ENCODE data around the gene GNAS-AS1. TPM values are rescaled to one million over a fixed set of nuclear protein-coding genes. Genes with fewer than 3 reads are reported as not detected.
"Not testable (repeated sequence)": the region's sequence is repeated elsewhere in the genome, so short reads cannot be mapped to it uniquely, and the experiment has no call there.

GNAS-AS1 gene
- total and polyA plus RNA-seq, 2 experiments from 2014 or later, result 0.98 TPM; not detected in 1

DNA sequence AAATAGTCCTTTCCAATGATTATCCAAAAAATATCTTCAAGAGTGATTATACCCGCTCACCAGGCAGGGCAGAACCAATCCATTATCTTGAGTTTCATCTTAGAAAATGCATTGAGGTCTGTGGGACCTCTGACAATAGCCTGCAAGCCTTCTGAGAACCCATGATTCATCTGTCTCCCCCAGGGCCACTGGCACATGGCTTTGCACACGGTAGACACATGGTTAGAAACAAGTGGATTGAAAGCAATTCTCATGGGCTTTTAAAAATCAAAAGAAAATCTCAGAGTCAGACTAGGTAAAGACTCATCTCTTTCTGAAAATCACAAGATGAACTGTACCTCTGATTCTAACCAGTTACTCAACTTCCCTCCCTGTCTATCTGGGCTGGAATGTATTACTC, 15.5 kb downstream of the GNAS-AS1 start:
- no peak for DNase-seq (ENCODE audit: low spot score)
- no peak overlapping the region for H3K4me2 ChIP-seq
- H3K27ac ChIP-seq, result no peak overlapping the region
- H3K36me3 ChIP-seq (replicated peaks; ENCODE audit: insufficient read depth, low read depth), result no peaks in the 10 kb centered on the region
- H3K4me3 ChIP-seq, result no peak overlapping the region
- H2AFZ ChIP-seq, result no peak overlapping the region
- no peaks in the 10 kb centered on the region for H4K20me1 ChIP-seq (ENCODE audit: insufficient read depth, poor library complexity, severe bottlenecking)
- peaks cover 2% of the 10 kb centered on the region for H3K79me2 ChIP-seq
- 87% methylated on average over 2 of the region's 2 CpGs for WGBS (ENCODE audit: low lambda C conversion rate, missing lambda C conversion rate)
- no peaks in the 10 kb centered on the region for H3K9me3 ChIP-seq (ENCODE audit: low read depth)
- no peaks in the 10 kb centered on the region for H3K9me2 ChIP-seq (replicated peaks; ENCODE audit: insufficient read depth)
- TF ChIP-seq, protein P1, sequence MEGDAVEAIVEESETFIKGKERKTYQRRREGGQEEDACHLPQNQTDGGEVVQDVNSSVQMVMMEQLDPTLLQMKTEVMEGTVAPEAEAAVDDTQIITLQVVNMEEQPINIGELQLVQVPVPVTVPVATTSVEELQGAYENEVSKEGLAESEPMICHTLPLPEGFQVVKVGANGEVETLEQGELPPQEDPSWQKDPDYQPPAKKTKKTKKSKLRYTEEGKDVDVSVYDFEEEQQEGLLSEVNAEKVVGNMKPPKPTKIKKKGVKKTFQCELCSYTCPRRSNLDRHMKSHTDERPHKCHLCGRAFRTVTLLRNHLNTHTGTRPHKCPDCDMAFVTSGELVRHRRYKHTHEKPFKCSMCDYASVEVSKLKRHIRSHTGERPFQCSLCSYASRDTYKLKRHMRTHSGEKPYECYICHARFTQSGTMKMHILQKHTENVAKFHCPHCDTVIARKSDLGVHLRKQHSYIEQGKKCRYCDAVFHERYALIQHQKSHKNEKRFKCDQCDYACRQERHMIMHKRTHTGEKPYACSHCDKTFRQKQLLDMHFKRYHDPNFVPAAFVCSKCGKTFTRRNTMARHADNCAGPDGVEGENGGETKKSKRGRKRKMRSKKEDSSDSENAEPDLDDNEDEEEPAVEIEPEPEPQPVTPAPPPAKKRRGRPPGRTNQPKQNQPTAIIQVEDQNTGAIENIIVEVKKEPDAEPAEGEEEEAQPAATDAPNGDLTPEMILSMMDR (IDR thresholded peaks at IDR 0.05; ENCODE audit: poor library complexity), result no peak
- TF ChIP-seq EZH2phosphoT487 (IDR thresholded peaks at IDR 0.05; ENCODE audit: low read depth, severe bottlenecking, unreplicated experiment) (no peak), EZH2 (IDR thresholded peaks at IDR 0.05; ENCODE audit: borderline replicate concordance) (no peak)
- no peaks in the 10 kb centered on the region for H3K4me1 ChIP-seq (ENCODE audit: insufficient read depth)
- H3K27me3 ChIP-seq, result peaks cover 25% of the 10 kb centered on the region

- Histone ChIP-seq H2AFZ (no peak overlapping the region), H3K27ac (no peak overlapping the region), H3K36me3 (replicated peaks; ENCODE audit: insufficient read depth, low read depth) (no peaks in the 10 kb centered on the region), H4K20me1 (ENCODE audit: insufficient read depth, poor library complexity, severe bottlenecking) (no peaks in the 10 kb centered on the region), H3K4me2 (no peak overlapping the region), H3K27me3 (peaks cover 12% of the 10 kb centered on the region), H3K4me3 (no peak overlapping the region), H3K9me2 (replicated peaks; ENCODE audit: insufficient read depth) (no peaks in the 10 kb centered on the region), H3K4me1 (ENCODE audit: insufficient read depth) (no peaks in the 10 kb centered on the region), H3K79me2 (peaks cover 2% of the 10 kb centered on the region), H3K9me3 (ENCODE audit: low read depth) (no peaks in the 10 kb centered on the region)
- no peak for DNase-seq (ENCODE audit: low spot score)
- 73% methylated on average over 10 of the region's 10 CpGs for WGBS (ENCODE audit: low lambda C conversion rate, missing lambda C conversion rate)
- TF ChIP-seq EZH2 (IDR thresholded peaks at IDR 0.05; ENCODE audit: borderline replicate concordance) (no peak), EZH2phosphoT487 (IDR thresholded peaks at IDR 0.05; ENCODE audit: low read depth, severe bottlenecking, unreplicated experiment) (no peak)
- TF ChIP-seq, protein P1 (IDR thresholded peaks at IDR 0.05; ENCODE audit: poor library complexity), result no peak
Observed at GRCh38 chr20:58833921-58834320, 16.8 kb downstream of the GNAS-AS1 start.

DNA sequence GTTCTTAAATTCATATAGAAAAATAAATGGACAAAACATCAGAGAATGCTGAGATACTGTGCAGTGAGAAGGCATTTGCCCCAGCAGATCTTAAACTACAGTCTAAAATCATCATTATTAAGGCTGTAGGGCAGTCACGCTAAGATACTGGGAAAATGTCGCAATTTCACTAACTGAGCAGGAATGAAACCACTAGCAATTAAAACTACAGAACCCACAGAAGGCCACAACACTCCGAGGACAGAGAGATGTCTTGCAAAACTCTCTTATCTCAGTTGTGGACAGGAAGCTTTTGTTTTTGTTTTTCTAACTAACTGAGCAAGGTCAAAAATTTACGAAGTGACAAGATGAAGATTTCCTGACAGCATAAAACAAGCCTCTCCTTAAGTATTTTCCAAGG, 18.2 kb downstream of the GNAS-AS1 start:
- H3K4me3 ChIP-seq, result no peak overlapping the region
- no peaks in the 10 kb centered on the region for H3K9me3 ChIP-seq (ENCODE audit: low read depth)
- H3K27ac ChIP-seq, result no peak overlapping the region
- H3K4me1 ChIP-seq (ENCODE audit: insufficient read depth), result no peaks in the 10 kb centered on the region
- H3K4me2 ChIP-seq, result no peak overlapping the region
- WGBS (ENCODE audit: low lambda C conversion rate, missing lambda C conversion rate), result 61% methylated on average over 4 of the region's 4 CpGs
- no peaks in the 10 kb centered on the region for H3K9me2 ChIP-seq (replicated peaks; ENCODE audit: insufficient read depth)
- no peak for TF ChIP-seq EZH2 (IDR thresholded peaks at IDR 0.05; ENCODE audit: borderline replicate concordance)
- TF ChIP-seq, protein P1 (IDR thresholded peaks at IDR 0.05; ENCODE audit: poor library complexity), result no peak
- no peak for TF ChIP-seq EZH2phosphoT487 (IDR thresholded peaks at IDR 0.05; ENCODE audit: low read depth, severe bottlenecking, unreplicated experiment)
- DNase-seq (ENCODE audit: low spot score), result no peak
- no peak overlapping the region for H2AFZ ChIP-seq
- H3K79me2 ChIP-seq, result peaks cover 2% of the 10 kb centered on the region
- no peaks in the 10 kb centered on the region for H4K20me1 ChIP-seq (ENCODE audit: insufficient read depth, poor library complexity, severe bottlenecking)
- no peaks in the 10 kb centered on the region for H3K36me3 ChIP-seq (replicated peaks; ENCODE audit: insufficient read depth, low read depth)
- H3K27me3 ChIP-seq, result peaks cover 5% of the 10 kb centered on the region

DNA sequence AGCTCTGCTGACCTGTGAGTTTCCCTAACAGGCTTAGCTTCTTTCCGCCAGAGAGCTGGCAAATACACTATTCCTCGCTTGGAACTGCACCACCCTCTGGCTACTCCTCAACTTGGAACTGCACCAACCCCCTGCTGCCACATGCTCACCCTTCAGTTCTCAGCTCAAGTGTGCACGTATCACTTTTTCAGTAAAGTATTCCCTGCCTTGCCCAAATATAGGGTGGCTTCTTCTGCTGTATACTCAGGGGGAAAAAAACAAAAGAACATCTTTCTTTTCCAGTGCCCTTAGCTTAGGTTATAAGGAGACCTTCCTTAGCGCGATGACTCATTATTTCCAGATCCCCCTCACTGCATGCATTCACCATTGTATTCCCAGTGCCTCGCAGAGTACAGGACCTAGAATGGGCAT, 21.2 kb downstream of the GNAS-AS1 start:
- Histone ChIP-seq H3K9me2 (replicated peaks; ENCODE audit: insufficient read depth) (no peaks in the 10 kb centered on the region), H3K79me2 (peaks cover 2% of the 10 kb centered on the region), H3K4me2 (no peak overlapping the region), H3K9me3 (ENCODE audit: low read depth) (no peaks in the 10 kb centered on the region), H3K27me3 (no peaks in the 10 kb centered on the region), H2AFZ (no peak overlapping the region), H3K4me3 (no peak overlapping the region), H4K20me1 (ENCODE audit: insufficient read depth, poor library complexity, severe bottlenecking) (no peaks in the 10 kb centered on the region), H3K36me3 (replicated peaks; ENCODE audit: insufficient read depth, low read depth) (no peaks in the 10 kb centered on the region), H3K4me1 (ENCODE audit: insufficient read depth) (no peaks in the 10 kb centered on the region), H3K27ac (no peak overlapping the region)
- no peak for DNase-seq (ENCODE audit: low spot score)
- TF ChIP-seq EZH2 (IDR thresholded peaks at IDR 0.05; ENCODE audit: borderline replicate concordance) (no peak), EZH2phosphoT487 (IDR thresholded peaks at IDR 0.05; ENCODE audit: low read depth, severe bottlenecking, unreplicated experiment) (no peak)
- TF ChIP-seq, protein P1 (IDR thresholded peaks at IDR 0.05; ENCODE audit: poor library complexity), result no peak
- WGBS (ENCODE audit: low lambda C conversion rate, missing lambda C conversion rate), result 82% methylated on average over 6 of the region's 6 CpGs

GRCh38 chr20:58828804-58829203, 21.9 kb downstream of the GNAS-AS1 start:
- not testable (repeated sequence) for H2AFZ ChIP-seq

More at GRCh38 chr20:58828804-58829203, 21.9 kb downstream of the GNAS-AS1 start:
- DNase-seq (ENCODE audit: low spot score); H3K4me3 ChIP-seq; H3K27ac ChIP-seq; H3K9me3 ChIP-seq (ENCODE audit: low read depth); H4K20me1 ChIP-seq (ENCODE audit: insufficient read depth, poor library complexity, severe bottlenecking); H3K79me2 ChIP-seq; H3K4me1 ChIP-seq (ENCODE audit: insufficient read depth); H3K36me3 ChIP-seq (replicated peaks; ENCODE audit: insufficient read depth, low read depth); H3K9me2 ChIP-seq (replicated peaks; ENCODE audit: insufficient read depth); H3K4me2 ChIP-seq; H3K27me3 ChIP-seq: not testable (repeated sequence)
- 100% methylated on average over 3 of the region's 5 CpGs for WGBS (ENCODE audit: low lambda C conversion rate, missing lambda C conversion rate)
